Colonic mucosa (tissue), 4 donors: ENCODE data around the gene LRMDA. TPM values are rescaled to one million over a fixed set of nuclear protein-coding genes. Genes with fewer than 3 reads are reported as not detected.
A peak's percentile ranks its signal among the peaks of the same experiment; 100 is the strongest.

Source experiments
- DNase-seq: peaks from one replicate; pipeline ENCODE4 v3.0.0-alpha.2; 2020
- H3K27ac ChIP-seq: fragments of 200-600 bp; one replicate; pipeline ENCODE4 v1.8.0; 2021
- H3K27me3 ChIP-seq: fragments of 200-600 bp; one replicate; pipeline ENCODE4 v1.8.0; 2021
- H3K36me3 ChIP-seq: fragments of 200-600 bp; one replicate; pipeline ENCODE4 v1.8.0; 2021
- H3K4me1 ChIP-seq: fragments of 200-600 bp; one replicate; pipeline ENCODE4 v1.8.0; 2021; ENCODE audit warnings: mild to moderate bottlenecking
- H3K4me3 ChIP-seq: fragments of 200-600 bp; one replicate; pipeline ENCODE4 v1.8.0; 2021
- H3K9ac ChIP-seq, 2 donors: one replicate each; pipeline ENCODE4 v1.7.0; 2013; ENCODE audit warnings: control low read depth in 2 of 2, low read depth in 2 of 2, low read length in 2 of 2
- H3K9me3 ChIP-seq: fragments of 200-600 bp; one replicate; pipeline ENCODE4 v1.8.0; 2021
- CTCF ChIP-seq: fragments of 200-600 bp; IDR thresholded peaks from one replicate; pipeline ENCODE4 v1.8.0; 2022; ENCODE audit warnings: antibody characterized with exemption, mild to moderate bottlenecking
- intact Hi-C: fragments of 100-400 bp; cut with DNase I; formaldehyde crosslinking; loops from one replicate; pipeline ENCODE4 v1.14.1; 2022
- total RNA-seq, 2 donors: library from RNA; stranded (reverse); fragmentation: NEBNext Ultra II Directional in 1 of 2; extraction: Animal tissue kit (Norgen Biotek cat#: 25700) in 1 of 2; gene quantifications; one replicate each; pipeline ENCODE4 v1.2.1, GENCODE V29; 2021
- donor health status: healthy.
- donor health status: DM: no; HTN: no; CAD: no.
- donor health status: DM: no; HTN: no; CAD: no.

LRMDA gene
- total RNA-seq, 2 donors from 2014 or later: 2.5 to 5.2 TPM

DNA sequence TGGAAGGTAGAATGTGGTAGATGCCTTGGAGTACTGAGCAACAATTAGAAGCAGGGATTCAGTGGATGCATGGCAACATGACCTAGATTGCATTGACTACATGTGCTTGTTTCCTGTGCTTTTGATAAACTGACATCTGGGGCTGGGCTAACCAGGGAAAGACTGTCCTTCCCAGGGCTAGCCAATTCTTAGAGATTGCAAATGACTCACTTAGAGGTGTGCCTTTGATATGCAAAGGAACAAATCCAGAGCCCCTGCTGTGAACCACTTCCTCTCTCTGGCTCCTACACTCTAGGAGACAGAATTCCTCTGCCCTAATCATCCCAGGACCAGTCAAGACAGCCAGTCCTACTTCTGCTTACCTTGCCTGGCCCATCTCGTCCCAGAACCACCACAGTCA lies 651.5 kb downstream of the LRMDA start:
- Histone ChIP-seq H3K9ac (no peak overlapping the region), H3K4me3 (no peak overlapping the region), H3K27me3 (no peaks in the 10 kb centered on the region), H3K36me3 (no peaks in the 10 kb centered on the region), H3K9me3 (no peaks in the 10 kb centered on the region), H3K4me1 (no peaks in the 10 kb centered on the region), H3K27ac (peak overlapping the region; percentile 24)
- TF ChIP-seq CTCF: no peak
- intact Hi-C loops: no loop called here
- DNase-seq: no peak

GRCh38 chr10:76085002-76085816 lies 653.8 kb downstream of the LRMDA start:
- intact Hi-C loops: loop anchor here (5.0 kb wide), 1 partner anchor 683 kb away; the partner anchor contains the start of gene ZNF503
- no peak for TF ChIP-seq CTCF

GRCh38 chr10:76085817-76086167 lies 654.4 kb downstream of the LRMDA start:
- Histone ChIP-seq H3K27me3 (no peaks in the 10 kb centered on the region), H3K36me3 (no peaks in the 10 kb centered on the region), H3K4me3 (no peak overlapping the region), H3K27ac (no peak overlapping the region), H3K4me1 (no peaks in the 10 kb centered on the region), H3K9me3 (no peaks in the 10 kb centered on the region), H3K9ac (no peak overlapping the region)
- TF ChIP-seq CTCF: no peak
- intact Hi-C loops: loop anchor here (5.0 kb wide), 1 partner anchor 683 kb away; the partner anchor contains the start of gene ZNF503
- no peak for DNase-seq

More at GRCh38 chr10:76085002-76085816, 653.8 kb downstream of the LRMDA start:
- Histone ChIP-seq H3K9me3 (no peaks in the 10 kb centered on the region), H3K27me3 (no peaks in the 10 kb centered on the region), H3K36me3 (no peaks in the 10 kb centered on the region), H3K9ac (no peak overlapping the region), H3K4me3 (no peak overlapping the region), H3K4me1 (no peaks in the 10 kb centered on the region), H3K27ac (no peak overlapping the region)
- no peak for DNase-seq

GRCh38 chr10:76086170-76086760 lies 654.8 kb downstream of the LRMDA start:
- no peak for TF ChIP-seq CTCF
- H3K9me3 ChIP-seq: no peaks in the 10 kb centered on the region

DNA sequence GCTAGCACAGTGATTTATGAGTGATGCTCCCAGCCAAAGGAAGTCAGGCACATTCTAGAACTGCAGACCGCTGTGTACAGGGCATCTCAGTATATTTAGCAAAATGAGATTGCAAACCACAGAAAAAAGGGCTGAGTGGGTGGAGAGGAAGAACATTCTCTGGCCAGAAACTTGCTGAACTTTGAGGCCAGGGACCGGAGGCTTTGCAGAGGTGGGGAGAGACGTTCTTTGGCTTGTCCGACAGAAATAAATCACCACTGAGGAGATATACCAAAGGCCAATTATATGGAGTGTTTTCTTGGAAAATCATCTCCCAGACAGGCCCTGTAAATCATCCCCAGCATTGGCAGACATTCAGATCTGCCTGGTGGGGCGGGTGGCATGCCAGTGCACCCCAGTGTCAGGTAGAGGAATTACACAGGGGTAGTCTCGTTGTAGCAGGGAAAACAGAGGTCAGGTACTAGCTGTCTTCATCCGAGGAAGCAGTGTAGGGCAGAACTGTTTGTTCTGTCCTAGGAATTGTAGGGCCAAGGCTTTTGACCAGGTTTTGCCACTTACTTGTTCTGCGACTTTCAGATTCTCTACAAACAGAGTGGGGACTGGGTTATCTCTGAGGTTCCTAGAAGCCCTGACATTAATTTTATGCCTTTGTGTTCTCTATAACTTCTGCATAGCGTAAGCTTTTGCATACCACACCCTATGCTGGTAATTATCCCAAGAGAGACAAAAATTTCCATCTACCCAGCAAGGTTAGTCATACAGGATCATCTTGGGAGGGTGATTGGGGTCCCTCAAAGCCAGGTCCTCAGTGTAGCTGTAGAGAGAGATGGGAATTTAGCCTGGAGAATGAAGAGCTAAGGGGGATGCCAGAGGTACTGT lies 655.6 kb downstream of the LRMDA start:
- TF ChIP-seq CTCF: peak; percentile 73
- no peaks in the 10 kb centered on the region for H3K9me3 ChIP-seq
- intact Hi-C loops: loop anchor here (5.0 kb wide), 1 partner anchor 685 kb away; the partner anchor contains the start of gene ZNF503
- H3K9ac ChIP-seq: no peak overlapping the region
- peaks cover under 1% of the 10 kb centered on the region for H3K4me1 ChIP-seq
- DNase-seq: peak; percentile 72
- no peaks in the 10 kb centered on the region for H3K27me3 ChIP-seq
- H3K4me3 ChIP-seq: no peak overlapping the region
- H3K36me3 ChIP-seq: no peaks in the 10 kb centered on the region
- no peak overlapping the region for H3K27ac ChIP-seq

More at GRCh38 chr10:76086170-76086760, 654.8 kb downstream of the LRMDA start:
- H3K27ac ChIP-seq: no peak overlapping the region
- H3K27me3 ChIP-seq: no peaks in the 10 kb centered on the region
- intact Hi-C loops: loop anchor here (5.0 kb wide), 1 partner anchor 684 kb away; the partner anchor contains the start of gene ZNF503
- no peaks in the 10 kb centered on the region for H3K36me3 ChIP-seq
- no peak for DNase-seq
- H3K4me3 ChIP-seq: no peak overlapping the region
- no peaks in the 10 kb centered on the region for H3K4me1 ChIP-seq
- no peak overlapping the region for H3K9ac ChIP-seq
